ENCODE results near the gene CD68.
A peak's percentile ranks its signal among the peaks of the same experiment; 100 is the strongest.
"Not testable (repeated sequence)": the region's sequence is repeated elsewhere in the genome, so short reads cannot be mapped to it uniquely, and the experiment has no call there.

CD68 gene

GRCh38 chr17:7597561-7597960, 18.1 kb downstream of the CD68 start:
- not testable (repeated sequence) for H3K4me3 ChIP-seq (ENCODE audit: low read length); DNase-seq (ENCODE audit: low read depth, low spot score)

DNA sequence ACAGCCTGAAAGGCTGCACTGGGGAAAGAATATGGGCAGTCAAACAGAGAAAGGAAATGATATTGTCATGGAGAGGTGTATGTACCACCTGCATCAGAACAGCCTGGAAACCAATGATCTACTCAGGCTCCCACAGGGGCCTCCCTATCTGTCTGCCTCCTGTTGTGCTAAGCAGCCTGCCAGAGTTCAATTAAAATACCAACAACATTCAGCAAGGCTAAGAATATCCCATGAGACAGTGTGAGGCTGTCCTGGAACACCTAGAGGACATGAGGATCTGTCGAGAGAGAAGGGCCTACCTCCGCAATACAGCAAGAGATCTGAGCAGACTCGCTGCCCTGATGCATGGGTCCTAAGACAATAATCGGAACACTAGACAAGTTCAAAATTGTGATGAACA, 26.8 kb downstream of the CD68 start:
- DNase-seq (ENCODE audit: low read depth, low spot score) = no peak
- no peak overlapping the region for H3K4me3 ChIP-seq (ENCODE audit: low read length)

DNA sequence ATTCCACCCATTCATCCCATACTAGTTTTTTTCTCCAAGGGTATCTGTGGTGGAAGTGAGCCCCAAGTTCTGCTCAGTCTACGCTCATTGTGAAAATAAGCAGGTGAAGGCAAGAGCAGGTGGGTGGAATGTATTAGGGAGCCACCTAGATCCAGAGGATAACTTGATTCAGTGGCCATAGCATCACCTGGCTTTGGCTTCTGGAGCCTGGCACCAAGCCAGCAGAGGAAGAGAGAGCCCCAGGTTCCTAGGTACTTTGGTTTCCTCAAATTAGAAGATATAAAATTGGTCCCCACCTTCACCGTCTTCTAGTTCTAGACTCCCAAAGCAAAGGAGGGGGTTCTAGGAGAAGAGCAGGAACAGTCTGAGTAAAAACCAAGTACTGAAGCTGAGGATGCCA, 31.2 kb downstream of the CD68 start:
- no peak for DNase-seq (ENCODE audit: low read depth, low spot score)
- no peak overlapping the region for H3K4me3 ChIP-seq (ENCODE audit: low read length)

GRCh38 chr17:7611635-7612293, 32.3 kb downstream of the CD68 start:
- no peak for DNase-seq (ENCODE audit: low read depth, low spot score)
- no peak overlapping the region for H3K4me3 ChIP-seq (ENCODE audit: low read length)

GRCh38 chr17:7612294-7612640, 32.8 kb downstream of the CD68 start:
- H3K4me3 ChIP-seq (ENCODE audit: low read length) = no peak overlapping the region
- DNase-seq (ENCODE audit: low read depth, low spot score) = no peak

GRCh38 chr17:7613769-7614424, 34.5 kb downstream of the CD68 start:
- peak overlapping the region; percentile 90 for H3K4me3 ChIP-seq (ENCODE audit: low read length)
- no peak for DNase-seq (ENCODE audit: low read depth, low spot score)

GRCh38 chr17:7614425-7615264, 35.2 kb downstream of the CD68 start, which contains the start of gene FXR2:
TSS of gene FXR2 (minus strand) at chr17:7614897. CDS start at chr17:7614532, 365 bp downstream.
- peak within 1 kb of the TSS; percentile 90 for H3K4me3 ChIP-seq (ENCODE audit: low read length)
- DNase-seq (ENCODE audit: low read depth, low spot score) = peak; percentile 99

DNA sequence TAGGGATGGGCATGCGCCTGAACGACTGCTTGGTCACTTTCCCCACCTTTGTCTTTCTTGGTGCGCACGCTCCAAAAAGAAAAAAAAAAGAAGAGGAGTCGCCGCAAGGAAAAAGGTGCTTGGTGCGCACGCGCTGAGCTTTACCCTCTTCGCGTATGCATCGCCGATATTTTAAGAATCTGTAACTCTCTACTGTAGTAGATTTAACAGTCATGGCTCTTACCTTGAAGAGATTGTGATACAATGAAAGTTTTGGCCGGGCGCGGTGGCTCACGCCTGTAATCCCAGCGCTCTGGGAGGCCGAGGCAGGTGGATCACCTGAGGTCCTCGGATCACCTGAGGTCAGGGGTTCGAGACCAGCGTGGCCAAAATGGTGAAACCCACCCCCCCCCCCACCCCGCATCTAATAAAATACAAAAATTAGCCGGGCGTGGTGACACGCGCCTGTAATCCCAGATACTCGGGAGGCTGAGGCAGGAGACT, 35.9 kb downstream of the CD68 start:
- H3K4me3 ChIP-seq (ENCODE audit: low read length) = peak overlapping the region; percentile 61
- no peak for DNase-seq (ENCODE audit: low read depth, low spot score)

DNA sequence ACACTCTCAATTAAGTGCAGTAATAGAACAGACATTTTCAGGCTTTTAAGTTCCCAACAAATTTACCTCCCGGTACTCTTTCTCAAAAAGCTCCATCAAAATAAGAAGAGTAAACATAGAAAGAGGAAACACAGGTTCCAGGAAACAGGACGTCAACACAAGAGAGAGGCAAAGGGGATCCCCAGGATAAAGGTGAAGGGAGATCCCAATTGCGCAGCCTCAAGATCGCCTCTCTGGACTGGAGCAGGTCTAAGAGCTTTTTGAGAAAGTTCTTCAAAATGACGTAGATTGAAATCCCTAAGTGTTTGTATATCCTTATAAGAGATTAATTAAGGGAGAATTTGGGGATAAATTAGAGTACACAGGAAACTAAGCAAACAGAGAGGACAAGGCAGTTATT, 39.2 kb downstream of the CD68 start:
- H3K4me3 ChIP-seq (ENCODE audit: low read length) = no peak overlapping the region
- no peak for DNase-seq (ENCODE audit: low read depth, low spot score)

DNA sequence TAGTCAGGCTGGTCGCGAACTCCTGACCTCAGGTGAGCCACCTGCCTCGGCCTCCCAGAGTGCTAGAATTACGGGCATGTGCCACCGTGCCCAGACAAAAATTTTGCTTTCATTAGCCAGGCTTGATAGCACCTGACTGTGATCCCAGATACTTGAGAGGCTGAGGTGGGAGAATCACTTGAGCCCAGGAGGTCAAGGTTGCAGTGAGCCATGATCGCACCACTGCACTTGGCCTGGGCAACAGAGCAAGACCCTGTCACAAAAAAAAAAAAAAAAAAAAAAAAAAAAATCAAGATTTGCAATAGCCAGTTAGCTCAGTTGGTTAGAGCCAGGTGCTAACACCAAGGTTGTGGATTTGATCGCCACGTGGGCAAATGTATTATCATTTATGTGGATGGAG, 41.4 kb downstream of the CD68 start:
- no peak overlapping the region for H3K4me3 ChIP-seq (ENCODE audit: low read length)
- DNase-seq (ENCODE audit: low read depth, low spot score) = no peak

- DNase-seq (ENCODE audit: low read depth, low spot score) = no peak
- H3K4me3 ChIP-seq (ENCODE audit: low read length) = no peak overlapping the region
Measured at GRCh38 chr17:7623661-7624060, 44.2 kb downstream of the CD68 start.

DNA sequence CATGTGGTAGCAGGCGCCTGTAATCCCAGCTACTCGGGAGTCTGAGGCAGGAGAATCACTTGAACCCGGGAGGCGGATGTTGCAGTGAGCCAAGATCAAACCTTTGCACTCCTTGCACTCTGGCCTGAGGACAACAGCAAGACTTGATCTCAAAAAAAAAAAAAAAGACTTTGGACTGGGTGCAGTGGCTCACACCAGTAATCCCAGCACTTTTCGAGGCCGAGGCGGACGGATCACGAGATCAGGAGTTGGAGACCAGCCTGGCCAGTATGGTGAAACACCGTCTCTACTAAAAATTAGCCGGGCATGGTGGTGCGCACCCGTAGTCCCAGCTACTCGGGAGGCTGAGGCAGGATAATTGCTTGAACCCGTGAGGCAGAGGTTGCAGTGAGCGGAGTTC, 46.3 kb downstream of the CD68 start:
- not testable (repeated sequence) for DNase-seq (ENCODE audit: low read depth, low spot score); H3K4me3 ChIP-seq (ENCODE audit: low read length)

GRCh38 chr17:7626307-7626706, 46.9 kb downstream of the CD68 start:
- DNase-seq (ENCODE audit: low read depth, low spot score) = no peak
- no peak overlapping the region for H3K4me3 ChIP-seq (ENCODE audit: low read length)

DNA sequence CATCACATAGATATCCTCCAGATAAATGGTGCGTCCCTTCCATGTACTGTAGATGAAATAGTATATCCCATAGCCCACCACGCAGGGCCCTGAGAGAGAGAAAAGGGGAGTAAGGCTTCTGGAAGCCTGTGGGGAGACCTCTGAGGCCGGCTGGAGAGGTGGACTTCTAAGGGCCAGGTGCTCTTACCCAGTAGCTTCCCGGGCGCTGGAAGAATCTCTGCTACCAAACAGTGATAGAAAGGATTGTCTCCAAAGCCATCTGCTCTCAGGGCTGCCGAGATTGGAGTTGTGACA, 47.5 kb downstream of the CD68 start:
- DNase-seq (ENCODE audit: low read depth, low spot score) = no peak
- H3K4me3 ChIP-seq (ENCODE audit: low read length) = peak overlapping the region; percentile 63

- peak within 1 kb of the TSS; percentile 63 for H3K4me3 ChIP-seq (ENCODE audit: low read length)
- peak; percentile 86 for DNase-seq (ENCODE audit: low read depth, low spot score)
Measured at GRCh38 chr17:7627250-7628121, 48.0 kb downstream of the CD68 start, which contains the start of gene SAT2. TSS of gene SAT2 (minus strand) at chr17:7627821. CDS start at chr17:7627635, 186 bp downstream.

DNA sequence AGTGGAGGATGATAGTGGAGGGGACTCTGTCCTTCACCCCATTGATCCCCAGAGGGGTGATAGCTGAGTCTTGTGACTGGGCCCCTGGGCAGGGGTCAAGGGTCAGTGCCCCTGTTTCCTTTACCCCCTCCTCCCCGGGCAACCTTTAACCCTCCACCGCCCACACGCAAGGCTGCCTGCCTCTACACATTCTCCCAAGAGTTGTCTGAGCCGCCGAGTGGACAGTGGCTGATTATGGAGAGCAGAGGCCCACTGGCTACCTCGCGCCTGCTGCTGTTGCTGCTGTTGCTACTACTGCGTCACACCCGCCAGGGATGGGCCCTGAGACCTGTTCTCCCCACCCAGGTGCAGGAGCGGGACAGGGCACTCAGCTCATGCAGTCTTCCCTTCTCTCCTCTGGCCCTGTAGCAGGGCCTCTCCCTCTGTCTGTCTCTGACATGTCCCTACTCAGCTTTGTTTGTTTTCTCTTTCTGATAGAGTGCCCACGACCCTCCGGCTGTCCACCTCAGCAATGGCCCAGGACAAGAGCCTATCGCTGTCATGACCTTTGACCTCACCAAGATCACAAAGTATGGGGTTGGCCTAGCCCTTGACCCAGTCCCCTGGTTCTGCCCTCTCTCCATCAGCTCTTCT, 50.6 kb downstream of the CD68 start, which contains the start of gene SHBG:
SHBG (plus strand) TSS at position 197 of the 633 bp plus-strand sequence; CDS start at position 235, 38 bp downstream.
- DNase-seq (ENCODE audit: low read depth, low spot score) = no peak
- no peak within 1 kb of the TSS for H3K4me3 ChIP-seq (ENCODE audit: low read length)

Data from Jurkat, Clone E6-1 (cell line).